Dedifferentiated amniotic fluid mesenchymal stem cell (primary cell): ENCODE results near the gene LETMD1.
"Not testable (repeated sequence)": the region's sequence is repeated elsewhere in the genome, so short reads cannot be mapped to it uniquely, and the experiment has no call there.

ENCODE experiments used
- DNase-seq: peaks from one replicate; pipeline ENCODE4 v3.0.0-alpha.2; 2016; ENCODE audit errors: extremely low spot score

Gene LETMD1

GRCh38 chr12:51047655-51048540, at the start of gene LETMD1:
Gene LETMD1, plus strand, starts transcription at chr12:51048327. Its CDS starts 30 bp downstream, at chr12:51048357.
- DNase-seq: peak; percentile 99

- DNase-seq: no peak
Observed at GRCh38 chr12:50999093-50999492, 49.0 kb upstream of the LETMD1 start.

GRCh38 chr12:51000245-51000644, 47.9 kb upstream of the LETMD1 start:
- DNase-seq: peak; percentile 26

GRCh38 chr12:51001799-51002198, 46.3 kb upstream of the LETMD1 start:
- DNase-seq: no peak

GRCh38 chr12:51004504-51004903, 43.6 kb upstream of the LETMD1 start:
- no peak for DNase-seq

GRCh38 chr12:51005030-51005429, 43.1 kb upstream of the LETMD1 start:
- no peak for DNase-seq

GRCh38 chr12:51005671-51006070, 42.5 kb upstream of the LETMD1 start:
- DNase-seq: no peak

GRCh38 chr12:51008329-51009055, 39.6 kb upstream of the LETMD1 start:
- no peak for DNase-seq

GRCh38 chr12:51009056-51009440, 39.1 kb upstream of the LETMD1 start:
- DNase-seq: no peak

- DNase-seq: no peak
Observed at GRCh38 chr12:51011955-51012354, 36.2 kb upstream of the LETMD1 start.

- no peak for DNase-seq
Observed at GRCh38 chr12:51012570-51013236, 35.4 kb upstream of the LETMD1 start.

GRCh38 chr12:51013441-51013840, 34.7 kb upstream of the LETMD1 start:
- DNase-seq: no peak

- DNase-seq: not testable (repeated sequence)
Observed at GRCh38 chr12:51014467-51014866, 33.7 kb upstream of the LETMD1 start.

- no peak for DNase-seq
Observed at GRCh38 chr12:51017452-51017851, 30.7 kb upstream of the LETMD1 start.

- no peak for DNase-seq
Observed at GRCh38 chr12:51018956-51019355, 29.2 kb upstream of the LETMD1 start.

GRCh38 chr12:51019927-51020326, 28.2 kb upstream of the LETMD1 start:
- no peak for DNase-seq

- no peak for DNase-seq
Observed at GRCh38 chr12:51020448-51021182, 27.5 kb upstream of the LETMD1 start.

- no peak for DNase-seq
Observed at GRCh38 chr12:51021694-51022093, 26.4 kb upstream of the LETMD1 start.

- DNase-seq: no peak
Observed at GRCh38 chr12:51023625-51024382, 24.3 kb upstream of the LETMD1 start.

- no peak for DNase-seq
Observed at GRCh38 chr12:51025338-51025835, 22.7 kb upstream of the LETMD1 start.
